ENCODE results near the gene TBX19.

DNA sequence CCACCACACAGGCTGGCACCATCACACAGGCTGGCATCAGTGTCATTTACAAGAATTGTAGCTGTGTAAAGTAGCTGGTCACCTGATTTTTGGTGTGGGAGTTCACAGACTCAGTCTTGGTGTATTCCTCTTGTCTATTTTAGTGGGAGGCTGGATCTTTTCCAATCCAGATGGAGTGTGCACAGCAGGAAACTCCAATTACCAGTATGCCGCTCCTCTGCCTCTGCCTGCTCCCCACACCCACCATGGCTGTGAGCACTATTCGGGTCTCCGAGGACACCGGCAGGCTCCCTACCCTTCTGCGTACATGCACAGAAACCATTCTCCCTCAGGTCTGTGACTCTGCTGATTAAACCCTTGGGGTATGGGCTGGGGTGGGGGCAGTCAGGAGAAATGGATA is 24.2 kb downstream of the TBX19 start:
- TF ChIP-seq, protein P1, sequence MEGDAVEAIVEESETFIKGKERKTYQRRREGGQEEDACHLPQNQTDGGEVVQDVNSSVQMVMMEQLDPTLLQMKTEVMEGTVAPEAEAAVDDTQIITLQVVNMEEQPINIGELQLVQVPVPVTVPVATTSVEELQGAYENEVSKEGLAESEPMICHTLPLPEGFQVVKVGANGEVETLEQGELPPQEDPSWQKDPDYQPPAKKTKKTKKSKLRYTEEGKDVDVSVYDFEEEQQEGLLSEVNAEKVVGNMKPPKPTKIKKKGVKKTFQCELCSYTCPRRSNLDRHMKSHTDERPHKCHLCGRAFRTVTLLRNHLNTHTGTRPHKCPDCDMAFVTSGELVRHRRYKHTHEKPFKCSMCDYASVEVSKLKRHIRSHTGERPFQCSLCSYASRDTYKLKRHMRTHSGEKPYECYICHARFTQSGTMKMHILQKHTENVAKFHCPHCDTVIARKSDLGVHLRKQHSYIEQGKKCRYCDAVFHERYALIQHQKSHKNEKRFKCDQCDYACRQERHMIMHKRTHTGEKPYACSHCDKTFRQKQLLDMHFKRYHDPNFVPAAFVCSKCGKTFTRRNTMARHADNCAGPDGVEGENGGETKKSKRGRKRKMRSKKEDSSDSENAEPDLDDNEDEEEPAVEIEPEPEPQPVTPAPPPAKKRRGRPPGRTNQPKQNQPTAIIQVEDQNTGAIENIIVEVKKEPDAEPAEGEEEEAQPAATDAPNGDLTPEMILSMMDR (IDR thresholded peaks at IDR 0.05) = no peak
- TF ChIP-seq POLR2A (IDR thresholded peaks at IDR 0.05) = no peak
